OCI-LY7 (cell line): Measurements from ENCODE around the gene RANBP17. TPM values are rescaled to one million over a fixed set of nuclear protein-coding genes. Genes with fewer than 3 reads are reported as not detected.

Experiments
- BruUV-seq: library from RNA; stranded (reverse); fragments of 400-500 nt; replicated peaks from 2 replicates; lab custom pipeline; 2021; lab: Mats Ljungman, UMichigan
- CTCF ChIA-PET: fragments of 300-600 bp; sonication (Branson Sonifier 250); formaldehyde crosslinking; loops from one replicate; lab custom pipeline; 2022; ENCODE audit warnings: antibody characterized with exemption; ENCODE audit not compliant: unreplicated experiment; lab: Charles Lee
- POLR2A ChIA-PET: fragments of 300-600 bp; sonication (Branson Sonifier 250); formaldehyde crosslinking; loops from one replicate; lab custom pipeline; 2022; ENCODE audit warnings: antibody characterized with exemption; lab: Charles Lee
- DNase-seq: peaks from one replicate; pipeline ENCODE4 v3.0.0-alpha.2; 2015; ENCODE audit warnings: low spot score
- H2AFZ ChIP-seq: fragments of 200-600 bp; sonication (generic), shearing (Covaris generic); 2 replicates; pipeline ENCODE4 v1.6.1; 2014; ENCODE audit warnings: mild to moderate bottlenecking, antibody characterized with exemption, low read length, moderate library complexity
- H3K27ac ChIP-seq: fragments of 200-600 bp; sonication (generic); 2 replicates; pipeline ENCODE4 v1.5.1; 2014; ENCODE audit warnings: mixed run types, low read depth, mild to moderate bottlenecking, moderate library complexity, low read length, inconsistent platforms; ENCODE audit not compliant: poor library complexity, severe bottlenecking
- H3K36me3 ChIP-seq: fragments of 200-600 bp; sonication (generic); 2 replicates; pipeline ENCODE4 v1.6.1; 2014; ENCODE audit warnings: mild to moderate bottlenecking, antibody characterized with exemption, low read length, moderate library complexity, mixed read lengths; ENCODE audit not compliant: insufficient read depth
- H3K4me1 ChIP-seq: fragments of 200-600 bp; sonication (generic); 2 replicates; pipeline ENCODE4 v1.5.1; 2014; ENCODE audit warnings: mild to moderate bottlenecking, low read length; ENCODE audit not compliant: insufficient read depth, poor library complexity, severe bottlenecking
- H3K4me2 ChIP-seq: fragments of 200-600 bp; sonication (generic); 2 replicates; pipeline ENCODE4 v1.6.1; 2014; ENCODE audit warnings: mild to moderate bottlenecking, low read length
- H3K4me3 ChIP-seq: fragments of 200-600 bp; sonication (generic); 2 replicates; pipeline ENCODE4 v1.5.1; 2014; ENCODE audit warnings: mild to moderate bottlenecking, low read depth, low read length; ENCODE audit not compliant: poor library complexity, severe bottlenecking
- H3K79me2 ChIP-seq: fragments of 200-600 bp; sonication (generic); 2 replicates; pipeline ENCODE4 v1.6.1; 2016; ENCODE audit warnings: low read depth, mild to moderate bottlenecking, low read length, moderate library complexity, mixed read lengths; ENCODE audit not compliant: insufficient read depth
- H3K9me2 ChIP-seq: fragments of 200-600 bp; sonication (generic); 2 replicates; pipeline ENCODE4 v1.6.1; 2016; ENCODE audit warnings: mild to moderate bottlenecking, low read length, mixed read lengths; ENCODE audit not compliant: insufficient read depth
- H3K9me3 ChIP-seq: fragments of 200-600 bp; sonication (generic); 2 replicates; pipeline ENCODE4 v1.6.1; 2014; ENCODE audit warnings: mild to moderate bottlenecking, mixed run types, low read length, mixed read lengths
- H4K20me1 ChIP-seq: fragments of 200-600 bp; sonication (generic); 2 replicates; pipeline ENCODE4 v1.6.1; 2014; ENCODE audit warnings: mild to moderate bottlenecking, antibody characterized with exemption, low read length, moderate library complexity, mixed read lengths; ENCODE audit not compliant: insufficient read depth
- EZH2phosphoT487 ChIP-seq: fragments of 200-600 bp; sonication (generic); IDR thresholded peaks from 2 replicates; pipeline ENCODE4 v1.6.1; 2018; ENCODE audit warnings: low read depth, borderline replicate concordance, mild to moderate bottlenecking, mixed run types, antibody characterized with exemption, low read length, moderate library complexity, mixed read lengths
- intact Hi-C: fragments of 100-400 bp; cut with micrococcal nuclease; formaldehyde crosslinking; loops from one replicate; pipeline ENCODE4 v1.10.0; 2022; ENCODE audit not compliant: unreplicated experiment
- total RNA-seq, 2 experiments: library from RNA; depleted of rRNA in 1 of 2; stranded (reverse); fragments of >200 nt in 1 of 2; shearing (Covaris generic) in 1 of 2; gene quantifications; 2 replicates each; pipeline ENCODE4 v1.2.3, GENCODE V29; 2014 to 2022
- TF ChIP-seq, protein P1 (sequence below): fragments of 200-600 bp; sonication (generic); conservative IDR thresholded peaks from 2 replicates; pipeline ENCODE4 v1.5.1; 2014; ENCODE audit warnings: mild to moderate bottlenecking, antibody characterized with exemption, low read length, moderate library complexity, mixed read lengths

Gene RANBP17
- total RNA-seq, 2 experiments from 2014 or later = not detected

DNA sequence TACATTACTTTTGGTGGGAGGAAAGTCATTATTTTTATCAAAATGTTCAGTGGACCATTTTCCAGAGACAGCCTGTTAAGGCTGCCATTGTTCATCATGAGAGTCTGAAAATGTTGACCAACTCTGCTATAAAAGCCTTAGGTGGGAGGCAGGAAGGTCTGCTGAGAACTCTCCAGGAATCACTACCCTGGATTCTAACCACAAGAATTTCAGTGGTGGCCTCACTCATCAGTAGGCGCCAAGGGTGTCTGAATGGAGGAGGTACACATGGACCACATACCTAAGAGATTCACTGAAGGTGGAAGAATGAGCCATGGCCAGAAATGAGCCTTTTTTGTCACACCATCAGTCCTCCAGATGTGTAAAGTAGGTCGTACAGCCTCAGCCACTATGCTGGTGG lies 426.2 kb downstream of the RANBP17 start:
- no peak overlapping the region for H3K4me3 ChIP-seq
- no peak overlapping the region for H3K27ac ChIP-seq
- H3K79me2 ChIP-seq = no peaks in the 10 kb centered on the region
- intact Hi-C loops = no loop called here
- no TSS peak for BruUV-seq
- H4K20me1 ChIP-seq = no peaks in the 10 kb centered on the region
- no peaks in the 10 kb centered on the region for H3K9me2 ChIP-seq
- H2AFZ ChIP-seq = no peak overlapping the region
- POLR2A ChIA-PET = no interaction called here
- DNase-seq = no peak
- H3K4me2 ChIP-seq = no peak overlapping the region
- TF ChIP-seq, protein P1, sequence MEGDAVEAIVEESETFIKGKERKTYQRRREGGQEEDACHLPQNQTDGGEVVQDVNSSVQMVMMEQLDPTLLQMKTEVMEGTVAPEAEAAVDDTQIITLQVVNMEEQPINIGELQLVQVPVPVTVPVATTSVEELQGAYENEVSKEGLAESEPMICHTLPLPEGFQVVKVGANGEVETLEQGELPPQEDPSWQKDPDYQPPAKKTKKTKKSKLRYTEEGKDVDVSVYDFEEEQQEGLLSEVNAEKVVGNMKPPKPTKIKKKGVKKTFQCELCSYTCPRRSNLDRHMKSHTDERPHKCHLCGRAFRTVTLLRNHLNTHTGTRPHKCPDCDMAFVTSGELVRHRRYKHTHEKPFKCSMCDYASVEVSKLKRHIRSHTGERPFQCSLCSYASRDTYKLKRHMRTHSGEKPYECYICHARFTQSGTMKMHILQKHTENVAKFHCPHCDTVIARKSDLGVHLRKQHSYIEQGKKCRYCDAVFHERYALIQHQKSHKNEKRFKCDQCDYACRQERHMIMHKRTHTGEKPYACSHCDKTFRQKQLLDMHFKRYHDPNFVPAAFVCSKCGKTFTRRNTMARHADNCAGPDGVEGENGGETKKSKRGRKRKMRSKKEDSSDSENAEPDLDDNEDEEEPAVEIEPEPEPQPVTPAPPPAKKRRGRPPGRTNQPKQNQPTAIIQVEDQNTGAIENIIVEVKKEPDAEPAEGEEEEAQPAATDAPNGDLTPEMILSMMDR = no peak
- no peak for TF ChIP-seq EZH2phosphoT487
- CTCF ChIA-PET = no interaction called here
- no peaks in the 10 kb centered on the region for H3K36me3 ChIP-seq
- no peaks in the 10 kb centered on the region for H3K4me1 ChIP-seq
- H3K9me3 ChIP-seq = no peaks in the 10 kb centered on the region

DNA sequence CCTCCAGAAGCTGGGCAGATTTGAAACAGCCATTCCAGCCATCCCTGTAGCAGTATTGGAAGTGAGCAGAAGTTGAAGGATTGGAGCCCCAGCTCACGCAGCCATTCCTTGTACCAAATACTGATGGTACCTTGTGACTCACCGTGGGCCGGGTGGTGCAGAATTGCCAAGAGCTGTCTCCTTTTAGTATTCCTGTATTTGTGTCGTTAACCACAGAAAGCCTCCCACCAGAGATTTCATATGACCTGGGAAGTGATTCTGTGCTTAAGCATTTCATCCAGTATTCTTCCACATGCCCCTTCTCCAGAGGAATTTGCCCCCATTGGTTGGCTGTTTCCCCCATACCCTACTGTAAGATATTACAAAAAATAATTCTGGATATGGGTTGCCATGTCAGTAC lies 429.6 kb downstream of the RANBP17 start:
- Histone ChIP-seq H2AFZ (no peak overlapping the region), H3K4me2 (no peak overlapping the region), H3K4me1 (no peaks in the 10 kb centered on the region), H4K20me1 (no peaks in the 10 kb centered on the region), H3K79me2 (no peaks in the 10 kb centered on the region), H3K9me2 (no peaks in the 10 kb centered on the region), H3K27ac (no peak overlapping the region), H3K9me3 (no peaks in the 10 kb centered on the region), H3K36me3 (no peaks in the 10 kb centered on the region), H3K4me3 (no peak overlapping the region)
- intact Hi-C loops = no loop called here
- BruUV-seq = no TSS peak
- ChIA-PET POLR2A (interaction anchor here (1.3 kb wide), 1 partner anchor 77 kb away, joined by 4 read pairs; no protein-coding TSS in a partner anchor), CTCF (no interaction called here)
- no peak for DNase-seq
- TF ChIP-seq, protein P1 = no peak

GRCh38 chr5:171295299-171295698 lies 433.5 kb downstream of the RANBP17 start:
- Histone ChIP-seq H3K79me2 (no peaks in the 10 kb centered on the region), H3K27ac (no peak overlapping the region), H3K9me3 (no peaks in the 10 kb centered on the region), H3K36me3 (no peaks in the 10 kb centered on the region), H3K9me2 (no peaks in the 10 kb centered on the region), H3K4me2 (no peak overlapping the region), H4K20me1 (no peaks in the 10 kb centered on the region), H3K4me3 (no peak overlapping the region), H2AFZ (no peak overlapping the region), H3K4me1 (no peaks in the 10 kb centered on the region)
- BruUV-seq = no TSS peak
- intact Hi-C loops = no loop called here
- no peak for DNase-seq
- CTCF ChIA-PET = no interaction called here
- POLR2A ChIA-PET = no interaction called here
- no peak for TF ChIP-seq EZH2phosphoT487
- TF ChIP-seq, protein P1 = no peak
